Peyer's patch (tissue), 4 donors: Measurements from ENCODE around the gene PVR.

Experiments used
- CTCF ChIP-seq, 6 experiments: fragments of 450-650 bp in 4 of 6; fragments of 200-600 bp in 2 of 6; sonication (generic) in 1 of 6; IDR thresholded peaks; one replicate each; pipeline ENCODE4 v1.5.1; 2017 to 2019; ENCODE audit warnings: antibody characterized with exemption in 6 of 6, mild to moderate bottlenecking in 3 of 6, moderate library complexity in 1 of 6
- POLR2A ChIP-seq, 2 donors: fragments of 450-650 bp; IDR thresholded peaks; one replicate each; pipeline ENCODE4 v1.5.1; 2017; ENCODE audit warnings: antibody characterized with exemption in 2 of 2, mild to moderate bottlenecking in 2 of 2, moderate library complexity in 2 of 2

GRCh38 chr19:44602081-44602480 lies 41.6 kb upstream of the PVR start:
- no peak for TF ChIP-seq CTCF (IDR thresholded peaks at IDR 0.05)
- TF ChIP-seq POLR2A (IDR thresholded peaks at IDR 0.05): peak in 1 of 2 donors; percentile 13
